GM12878 (cell line): Measurements from ENCODE around the gene SCARB1. TPM values are rescaled to one million over a fixed set of nuclear protein-coding genes. Genes with fewer than 3 reads are reported as not detected.

Experiments used
- ATAC-seq: fragments of 200-7000 bp; cut with Tn5 transposase; 3 replicates; pipeline ENCODE4 v1.9.1; 2020; ENCODE audit warnings: mild to moderate bottlenecking, moderate library complexity
- BruUV-seq: library from RNA; stranded (reverse); fragments of 400-500 nt; replicated peaks from 2 replicates; lab custom pipeline; 2021; lab: Mats Ljungman, UMichigan
- CTCF ChIA-PET: fragments of 300-600 bp; sonication (Branson Sonifier 250); formaldehyde crosslinking; extraction: SDS; loops from one replicate; lab custom pipeline; 2021; ENCODE audit warnings: inconsistent platforms; lab: Yijun Ruan, JAX
- POLR2A ChIA-PET: fragments of 350-600 bp; formaldehyde crosslinking; extraction: SDS; loops from one replicate; lab custom pipeline; 2021; ENCODE audit warnings: inconsistent platforms; lab: Charles Lee
- RAD21 ChIA-PET: fragments of 300-600 bp; sonication (Branson Sonifier 250); formaldehyde crosslinking; loops from one replicate; lab custom pipeline; 2023; ENCODE audit warnings: antibody characterized with exemption; ENCODE audit not compliant: unreplicated experiment; lab: Charles Lee
- SMC1A ChIA-PET: fragments of 300-600 bp; sonication (Branson Sonifier 250); formaldehyde crosslinking; loops from one replicate; lab custom pipeline; 2023; ENCODE audit not compliant: unreplicated experiment, uncharacterized antibody; lab: Charles Lee
- DNase-seq: peaks from one replicate; pipeline ENCODE4 v3.0.0-alpha.2; 2011; ENCODE audit warnings: low read depth, low spot score
- FAIRE-seq: peaks from 3 replicates; lab custom pipeline; 2011; peaks lifted over from hg19 to GRCh38; lab: Jason Lieb, UNC
- H2AFZ ChIP-seq: 2 replicates; pipeline ENCODE4 v1.6.0; 2011; ENCODE audit warnings: low read depth, low read length, control low read depth; ENCODE audit not compliant: control insufficient read depth
- H3K27ac ChIP-seq: 2 replicates; pipeline ENCODE4 v1.5.1; 2011; ENCODE audit warnings: control low read depth; ENCODE audit not compliant: control insufficient read depth, insufficient read depth
- H3K27me3 ChIP-seq, 2 experiments: replicated peaks in 1 of 2; 2 replicates each; pipeline versions ENCODE4 v1.6.0 to v1.6.1; 2011; ENCODE audit warnings: low read length in 1 of 2; ENCODE audit not compliant: control insufficient read depth in 2 of 2, insufficient read depth in 2 of 2
- H3K36me3 ChIP-seq, 2 experiments: 2 replicates each; pipeline ENCODE4 v1.5.1; 2011; ENCODE audit warnings: low read length in 1 of 2; ENCODE audit not compliant: control insufficient read depth in 2 of 2, insufficient read depth in 2 of 2
- H3K4me1 ChIP-seq: 2 replicates; pipeline ENCODE4 v1.6.1; 2011; ENCODE audit warnings: mild to moderate bottlenecking, low read length, moderate library complexity, mixed read lengths; ENCODE audit not compliant: control insufficient read depth, insufficient read depth
- H3K4me2 ChIP-seq: 2 replicates; pipeline ENCODE4 v1.6.0; 2011; ENCODE audit warnings: control low read depth; ENCODE audit not compliant: control insufficient read depth, insufficient read depth
- H3K4me3 ChIP-seq: fragments of 200-600 bp; sonication (generic); 2 replicates; pipeline ENCODE4 v1.5.1; 2016
- H3K79me2 ChIP-seq: 2 replicates; pipeline ENCODE4 v1.6.0; 2011; ENCODE audit warnings: low read length; ENCODE audit not compliant: control insufficient read depth, insufficient read depth
- H3K9ac ChIP-seq: 2 replicates; pipeline ENCODE4 v1.8.0; 2011; ENCODE audit warnings: low read length, control low read depth, mixed read lengths; ENCODE audit not compliant: control insufficient read depth, insufficient read depth
- H3K9me3 ChIP-seq: replicated peaks from 3 replicates; pipeline ENCODE4 v1.5.1; 2011; ENCODE audit warnings: mild to moderate bottlenecking, low read length; ENCODE audit not compliant: control insufficient read depth, insufficient read depth
- H4K20me1 ChIP-seq: 2 replicates; pipeline ENCODE4 v1.6.0; 2011; ENCODE audit not compliant: control insufficient read depth, insufficient read depth
- LARP7 ChIP-seq: fragments of 450-650 bp; IDR thresholded peaks from 2 replicates; pipeline ENCODE4 v1.6.1; 2017; ENCODE audit warnings: mild to moderate bottlenecking
- MLLT1 ChIP-seq: fragments of 450-650 bp; IDR thresholded peaks from 2 replicates; pipeline ENCODE4 v1.6.1; 2016; ENCODE audit warnings: mild to moderate bottlenecking
- RUNX3 ChIP-seq: IDR thresholded peaks from 2 replicates; pipeline ENCODE4 v1.6.1; 2012; ENCODE audit warnings: low read length, inconsistent platforms
- SREBF2 ChIP-seq: IDR thresholded peaks from 2 replicates; pipeline ENCODE4 v1.6.1; 2012; ENCODE audit warnings: mild to moderate bottlenecking, low read length
- SUZ12 ChIP-seq: fragments of 200-600 bp; sonication (generic); IDR thresholded peaks from one replicate; pipeline ENCODE4 v1.6.1; 2018; ENCODE audit warnings: antibody characterized with exemption, mild to moderate bottlenecking; ENCODE audit not compliant: unreplicated experiment
- TBL1XR1 ChIP-seq: IDR thresholded peaks from 2 replicates; pipeline ENCODE4 v1.6.1; 2012; ENCODE audit warnings: low read depth, low read length, improper control_type of control experiment
- WGBS: methylation state at CpG from one replicate; pipeline ENCODE4 v1.1.6; 2016; ENCODE audit warnings: low lambda C conversion rate; ENCODE audit not compliant: insufficient replicate concordance, insufficient coverage; ENCODE audit errors: missing lambda C conversion rate; 5-methylcytosine and 5-hydroxymethylcytosine counted together
- in situ Hi-C: fragments of 300-500 bp; cut with MboI; formaldehyde crosslinking; loops from 9 replicates; pipeline ENCODE4 v1.14.3; 2018; ENCODE audit warnings: mixed read lengths
- intact Hi-C: fragments of 100-400 bp; cut with micrococcal nuclease; formaldehyde crosslinking; loops from one replicate; pipeline ENCODE4 v1.14.2; 2022; ENCODE audit not compliant: unreplicated experiment
- polyA plus RNA-seq, 11 experiments: library from polyadenylated mRNA; depleted of rRNA in 4 of 11; unstranded in 6 of 11; stranded (reverse) in 5 of 11; fragments of >200 nt; fragmentation: Nextera tagmentation in 4 of 11; fragmentation: Illumina TruSeq in 1 of 11; extraction: Ambion mirVana in 4 of 11; extraction: Trizol in 1 of 11; gene quantifications; 1 replicate in 1 of 11; 2 replicates in 10 of 11; pipeline versions ENCODE4 v1.2.1 to v1.2.3, GENCODE V29; 2011 to 2016; ENCODE audit warnings: inconsistent platforms in 2 of 11, missing spikeins in 2 of 11, low read depth in 1 of 11
- total RNA-seq, 4 experiments: library from RNA; depleted of rRNA in 3 of 4; stranded (reverse); fragments of >200 nt in 3 of 4; fragmentation: Illumina TruSeq in 1 of 4; extraction: Trizol in 1 of 4; gene quantifications; 2 replicates each; pipeline versions ENCODE4 v1.2.1 to v1.2.3, GENCODE V29; 2013 to 2021

Gene SCARB1
- total and polyA plus RNA-seq, 10 of the 15 experiments (the other 5 are each of a cell fraction or from before 2014, with no cell fraction given): 0.34 to 104 (median 63.1) TPM

- TF ChIP-seq RUNX3 (no peak), SUZ12 (no peak), TBL1XR1 (no peak)
These were observed 54.3 kb downstream of the SCARB1 start (continued) for GRCh38 chr12:124809391-124809790.

- H3K9ac ChIP-seq: no peak overlapping the region
- H3K27me3 ChIP-seq: no peaks in the 10 kb centered on the region
- no peak for ATAC-seq
- 95% methylated on average over 2 of the region's 2 CpGs for WGBS
- no peaks in the 10 kb centered on the region for H3K9me3 ChIP-seq
- H2AFZ ChIP-seq: no peak overlapping the region
- TF ChIP-seq MLLT1 (no peak), LARP7 (no peak), SREBF2 (no peak)
- TF ChIP-seq, all 136 proteins: peak for 0
- Histone ChIP-seq H3K4me2 (no peak overlapping the region), H3K4me1 (no peaks in the 10 kb centered on the region), H4K20me1 (no peaks in the 10 kb centered on the region), H3K27ac (no peak overlapping the region), H3K36me3 (peaks cover 38 to 45% of the 10 kb centered on the region in 2 experiments), H3K79me2 (no peaks in the 10 kb centered on the region), H3K4me3 (no peak overlapping the region)
- CTCF ChIA-PET: no interaction called here
- intact Hi-C loops (no loop called here), in situ Hi-C loops (no loop called here)
- DNase-seq: no peak
- no TSS peak for BruUV-seq
- FAIRE-seq: no peak
- POLR2A ChIA-PET: no interaction called here
- RAD21 ChIA-PET: no interaction called here
- SMC1A ChIA-PET: no interaction called here
These were observed 55.4 kb downstream of the SCARB1 start for GRCh38 chr12:124808272-124808671.
